Hepatocyte (in vitro differentiated cells): Measurements from ENCODE around the gene FOXN4. TPM values are rescaled to one million over a fixed set of nuclear protein-coding genes. Genes with fewer than 3 reads are reported as not detected.

Experiments used
- DNase-seq: peaks from one replicate; pipeline ENCODE4 v3.0.0-alpha.2; 2016; ENCODE audit warnings: low spot score
- H2AFZ ChIP-seq: fragments of 200-600 bp; sonication (generic); 2 replicates; pipeline ENCODE4 v1.6.0; 2016; ENCODE audit warnings: antibody characterized with exemption, mild to moderate bottlenecking
- H3K27ac ChIP-seq: fragments of 200-600 bp; sonication (generic); 2 replicates; pipeline ENCODE4 v1.5.1; 2016; ENCODE audit warnings: mild to moderate bottlenecking
- H3K27me3 ChIP-seq: fragments of 200-600 bp; sonication (generic); 2 replicates; pipeline ENCODE4 v1.6.1; 2016
- H3K36me3 ChIP-seq: fragments of 200-600 bp; sonication (generic); replicated peaks from 2 replicates; pipeline ENCODE4 v1.5.1; 2016; ENCODE audit warnings: low read depth; ENCODE audit not compliant: insufficient read depth
- H3K4me1 ChIP-seq: fragments of 200-600 bp; sonication (generic); 2 replicates; pipeline ENCODE4 v1.5.1; 2016; ENCODE audit warnings: mild to moderate bottlenecking, moderate library complexity; ENCODE audit not compliant: insufficient read depth
- H3K4me2 ChIP-seq: fragments of 200-600 bp; sonication (generic); 2 replicates; pipeline ENCODE4 v1.6.0; 2016
- H3K4me3 ChIP-seq: fragments of 200-600 bp; sonication (generic); 2 replicates; pipeline ENCODE4 v1.5.1; 2016; ENCODE audit warnings: mild to moderate bottlenecking
- H3K79me2 ChIP-seq: fragments of 200-600 bp; sonication (generic); 2 replicates; pipeline ENCODE4 v1.6.0; 2017; ENCODE audit warnings: mild to moderate bottlenecking
- H3K9me2 ChIP-seq: fragments of 200-600 bp; sonication (generic); replicated peaks from 2 replicates; pipeline ENCODE4 v1.6.0; 2017; ENCODE audit warnings: mild to moderate bottlenecking; ENCODE audit not compliant: insufficient read depth
- H3K9me3 ChIP-seq: fragments of 200-600 bp; sonication (generic); 2 replicates; pipeline ENCODE4 v1.5.1; 2016; ENCODE audit warnings: low read depth, mild to moderate bottlenecking
- H4K20me1 ChIP-seq: fragments of 200-600 bp; sonication (generic); 2 replicates; pipeline ENCODE4 v1.6.0; 2016; ENCODE audit warnings: mild to moderate bottlenecking; ENCODE audit not compliant: insufficient read depth, poor library complexity, severe bottlenecking
- EZH2 ChIP-seq: fragments of 200-600 bp; sonication (generic); IDR thresholded peaks from 2 replicates; pipeline ENCODE4 v1.6.1; 2016; ENCODE audit warnings: antibody characterized with exemption, mild to moderate bottlenecking, borderline replicate concordance
- EZH2phosphoT487 ChIP-seq: fragments of 200-600 bp; sonication (generic); IDR thresholded peaks from one replicate; pipeline ENCODE4 v1.6.1; 2018; ENCODE audit warnings: antibody characterized with exemption, mild to moderate bottlenecking, low read depth, moderate library complexity; ENCODE audit not compliant: unreplicated experiment, severe bottlenecking
- WGBS: methylation state at CpG from one replicate; pipeline ENCODE4 v1.1.6; 2016; ENCODE audit warnings: low lambda C conversion rate; ENCODE audit errors: missing lambda C conversion rate; 5-methylcytosine and 5-hydroxymethylcytosine counted together
- polyA plus RNA-seq: library from polyadenylated mRNA; unstranded; fragments of >200 nt; fragmentation: Nextera tagmentation; extraction: Ambion mirVana; gene quantifications from 2 replicates; pipeline ENCODE4 v1.2.1, GENCODE V29; 2016
- total RNA-seq: library from RNA; depleted of rRNA; stranded (reverse); fragments of >200 nt; gene quantifications from 2 replicates; pipeline ENCODE4 v1.2.3, GENCODE V29; 2014
- TF ChIP-seq, protein P1 (sequence below): fragments of 200-600 bp; sonication (generic); IDR thresholded peaks from 2 replicates; pipeline ENCODE4 v1.5.1; 2016; ENCODE audit warnings: antibody characterized with exemption, mild to moderate bottlenecking; ENCODE audit not compliant: poor library complexity

FOXN4 gene
- total and polyA plus RNA-seq, 2 experiments from 2014 or later, result not detected

GRCh38 chr12:109356577-109356976, 47.5 kb upstream of the FOXN4 start:
- Histone ChIP-seq H3K27me3 (no peaks in the 10 kb centered on the region), H3K9me3 (no peaks in the 10 kb centered on the region), H3K4me3 (no peak overlapping the region), H3K4me2 (no peak overlapping the region), H3K9me2 (no peaks in the 10 kb centered on the region), H3K79me2 (no peaks in the 10 kb centered on the region), H3K27ac (no peak overlapping the region), H3K36me3 (no peaks in the 10 kb centered on the region), H4K20me1 (no peaks in the 10 kb centered on the region), H2AFZ (no peak overlapping the region), H3K4me1 (no peaks in the 10 kb centered on the region)
- TF ChIP-seq EZH2phosphoT487 (no peak), EZH2 (no peak)
- TF ChIP-seq, protein P1, sequence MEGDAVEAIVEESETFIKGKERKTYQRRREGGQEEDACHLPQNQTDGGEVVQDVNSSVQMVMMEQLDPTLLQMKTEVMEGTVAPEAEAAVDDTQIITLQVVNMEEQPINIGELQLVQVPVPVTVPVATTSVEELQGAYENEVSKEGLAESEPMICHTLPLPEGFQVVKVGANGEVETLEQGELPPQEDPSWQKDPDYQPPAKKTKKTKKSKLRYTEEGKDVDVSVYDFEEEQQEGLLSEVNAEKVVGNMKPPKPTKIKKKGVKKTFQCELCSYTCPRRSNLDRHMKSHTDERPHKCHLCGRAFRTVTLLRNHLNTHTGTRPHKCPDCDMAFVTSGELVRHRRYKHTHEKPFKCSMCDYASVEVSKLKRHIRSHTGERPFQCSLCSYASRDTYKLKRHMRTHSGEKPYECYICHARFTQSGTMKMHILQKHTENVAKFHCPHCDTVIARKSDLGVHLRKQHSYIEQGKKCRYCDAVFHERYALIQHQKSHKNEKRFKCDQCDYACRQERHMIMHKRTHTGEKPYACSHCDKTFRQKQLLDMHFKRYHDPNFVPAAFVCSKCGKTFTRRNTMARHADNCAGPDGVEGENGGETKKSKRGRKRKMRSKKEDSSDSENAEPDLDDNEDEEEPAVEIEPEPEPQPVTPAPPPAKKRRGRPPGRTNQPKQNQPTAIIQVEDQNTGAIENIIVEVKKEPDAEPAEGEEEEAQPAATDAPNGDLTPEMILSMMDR, result no peak
- 43% methylated on average over 3 of the region's 3 CpGs for WGBS
- DNase-seq, result no peak

- Histone ChIP-seq H3K27ac (no peak overlapping the region), H3K79me2 (no peaks in the 10 kb centered on the region), H3K9me3 (no peaks in the 10 kb centered on the region), H3K9me2 (no peaks in the 10 kb centered on the region), H3K36me3 (no peaks in the 10 kb centered on the region), H3K4me1 (no peaks in the 10 kb centered on the region), H3K4me3 (no peak overlapping the region), H3K27me3 (peaks cover 3% of the 10 kb centered on the region), H3K4me2 (no peak overlapping the region), H2AFZ (no peak overlapping the region), H4K20me1 (no peaks in the 10 kb centered on the region)
- WGBS, result 69% methylated on average over 6 of the region's 6 CpGs
- TF ChIP-seq, protein P1, result no peak
- TF ChIP-seq EZH2 (no peak), EZH2phosphoT487 (no peak)
- DNase-seq, result no peak
These were observed 43.1 kb upstream of the FOXN4 start for GRCh38 chr12:109352184-109352583.

- 52% methylated on average over 8 of the region's 8 CpGs for WGBS
- no peak within 1 kb of the TSS for H2AFZ ChIP-seq
These were observed 38.5 kb upstream of the FOXN4 start, which contains the start of gene MYO1H for GRCh38 chr12:109347589-109347988. Gene MYO1H (plus strand): TSS chr12:109347900. CDS start chr12:109347961, 61 bp downstream.

More at GRCh38 chr12:109347589-109347988, 38.5 kb upstream of the FOXN4 start, which contains the start of gene MYO1H:
- peak within 1 kb of the TSS; percentile 44 for H3K27ac ChIP-seq
- no peak for TF ChIP-seq EZH2phosphoT487
- TF ChIP-seq, protein P1, result no peak
- TF ChIP-seq EZH2, result no peak
- H3K27me3 ChIP-seq, result peaks cover 3% of the 10 kb centered on the region
- no peak within 1 kb of the TSS for H3K4me3 ChIP-seq
- no peaks in the 10 kb centered on the region for H3K9me3 ChIP-seq
- H3K4me1 ChIP-seq, result no peaks in the 10 kb centered on the region
- H3K79me2 ChIP-seq, result no peaks in the 10 kb centered on the region
- peak; percentile 59 for DNase-seq
- peak within 1 kb of the TSS; percentile 53 for H3K4me2 ChIP-seq
- no peaks in the 10 kb centered on the region for H3K9me2 ChIP-seq
- no peaks in the 10 kb centered on the region for H3K36me3 ChIP-seq
- no peaks in the 10 kb centered on the region for H4K20me1 ChIP-seq
